Measurements from ENCODE around the gene ACADSB.

DNA sequence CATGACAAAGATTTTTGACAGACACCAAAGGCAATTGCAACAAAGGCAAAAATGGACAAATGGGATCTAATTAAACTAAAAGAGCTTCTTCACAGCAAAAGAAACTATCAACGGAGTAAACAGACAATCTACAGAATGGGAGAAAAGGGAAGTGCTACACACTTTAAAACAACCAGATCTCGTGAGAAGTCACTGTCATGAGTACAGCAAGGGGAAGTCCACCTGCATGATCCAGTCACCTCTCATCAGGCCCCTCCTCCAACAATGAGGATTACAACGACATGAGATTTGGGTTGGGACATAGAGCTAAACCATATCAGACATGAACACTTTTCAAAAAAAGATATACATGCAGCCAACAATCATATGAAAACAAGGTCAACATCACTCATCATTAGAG lies 40.1 kb upstream of the ACADSB start:
- TF ChIP-seq, protein P1, sequence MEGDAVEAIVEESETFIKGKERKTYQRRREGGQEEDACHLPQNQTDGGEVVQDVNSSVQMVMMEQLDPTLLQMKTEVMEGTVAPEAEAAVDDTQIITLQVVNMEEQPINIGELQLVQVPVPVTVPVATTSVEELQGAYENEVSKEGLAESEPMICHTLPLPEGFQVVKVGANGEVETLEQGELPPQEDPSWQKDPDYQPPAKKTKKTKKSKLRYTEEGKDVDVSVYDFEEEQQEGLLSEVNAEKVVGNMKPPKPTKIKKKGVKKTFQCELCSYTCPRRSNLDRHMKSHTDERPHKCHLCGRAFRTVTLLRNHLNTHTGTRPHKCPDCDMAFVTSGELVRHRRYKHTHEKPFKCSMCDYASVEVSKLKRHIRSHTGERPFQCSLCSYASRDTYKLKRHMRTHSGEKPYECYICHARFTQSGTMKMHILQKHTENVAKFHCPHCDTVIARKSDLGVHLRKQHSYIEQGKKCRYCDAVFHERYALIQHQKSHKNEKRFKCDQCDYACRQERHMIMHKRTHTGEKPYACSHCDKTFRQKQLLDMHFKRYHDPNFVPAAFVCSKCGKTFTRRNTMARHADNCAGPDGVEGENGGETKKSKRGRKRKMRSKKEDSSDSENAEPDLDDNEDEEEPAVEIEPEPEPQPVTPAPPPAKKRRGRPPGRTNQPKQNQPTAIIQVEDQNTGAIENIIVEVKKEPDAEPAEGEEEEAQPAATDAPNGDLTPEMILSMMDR (IDR thresholded peaks at IDR 0.05 in 8 of 11, conservative IDR thresholded peaks at IDR 0.05 in 3 of 11) = no peak
- TF ChIP-seq POLR2AphosphoS5 (IDR thresholded peaks at IDR 0.05) = no peak

Data from spleen (tissue), 7 donors.